H9 (cell line): ENCODE measurements around the gene USP21. TPM values are rescaled to one million over a fixed set of nuclear protein-coding genes. Genes with fewer than 3 reads are reported as not detected.
A peak's percentile ranks its signal among the peaks of the same experiment; 100 is the strongest.

Experiments
- DNase-seq: peaks from one replicate; pipeline ENCODE4 v3.0.0-alpha.2; 2017
- H2AFZ ChIP-seq: one replicate; pipeline ENCODE4 v1.6.1; 2013; ENCODE audit warnings: mild to moderate bottlenecking, low read length, control low read depth, moderate library complexity
- H2AK5ac ChIP-seq: 2 replicates; pipeline ENCODE4 v1.6.1; 2013; ENCODE audit warnings: low read length, control low read depth, mixed read lengths; ENCODE audit not compliant: insufficient read length
- H2BK120ac ChIP-seq: one replicate; pipeline ENCODE4 v1.6.1; 2013; ENCODE audit warnings: low read depth, mild to moderate bottlenecking, low read length, control low read depth, inconsistent platforms; ENCODE audit not compliant: poor library complexity, severe bottlenecking
- H2BK12ac ChIP-seq: 2 replicates; pipeline ENCODE4 v1.6.1; 2013; ENCODE audit warnings: low read length, control low read depth, mixed read lengths, low read depth; ENCODE audit not compliant: insufficient read length
- H2BK15ac ChIP-seq: 2 replicates; pipeline ENCODE4 v1.6.1; 2013; ENCODE audit warnings: low read depth, low read length, control low read depth
- H2BK20ac ChIP-seq: one replicate; pipeline ENCODE4 v1.6.1; 2013; ENCODE audit warnings: low read depth, mild to moderate bottlenecking, low read length, control low read depth, inconsistent platforms; ENCODE audit not compliant: poor library complexity, severe bottlenecking
- H2BK5ac ChIP-seq: 2 replicates; pipeline ENCODE4 v1.6.1; 2013; ENCODE audit warnings: low read length, control low read depth, mixed read lengths; ENCODE audit not compliant: insufficient read length
- H3K14ac ChIP-seq: 2 replicates; pipeline ENCODE4 v1.6.1; 2013; ENCODE audit warnings: low read length, control low read depth; ENCODE audit not compliant: insufficient read depth
- H3K18ac ChIP-seq: 2 replicates; pipeline ENCODE4 v1.6.1; 2013; ENCODE audit warnings: low read depth, mild to moderate bottlenecking, mixed read lengths, low read length, control low read depth; ENCODE audit not compliant: insufficient read length
- H3K23ac ChIP-seq: 2 replicates; pipeline ENCODE4 v1.6.1; 2013; ENCODE audit warnings: low read length, control low read depth, mixed read lengths, low read depth; ENCODE audit not compliant: insufficient read length
- H3K23me2 ChIP-seq: 2 replicates; pipeline ENCODE4 v1.6.1; 2013; ENCODE audit warnings: low read depth, mild to moderate bottlenecking, mixed read lengths, low read length, control low read depth; ENCODE audit not compliant: insufficient read length, poor library complexity, severe bottlenecking
- H3K27ac ChIP-seq: 2 replicates; pipeline ENCODE4 v1.5.1; 2013; ENCODE audit warnings: low read length, control low read depth, mixed read lengths, low read depth; ENCODE audit not compliant: insufficient read length
- H3K27me3 ChIP-seq: 2 replicates; pipeline ENCODE4 v1.6.1; 2013; ENCODE audit warnings: low read length, control low read depth, inconsistent platforms; ENCODE audit not compliant: insufficient read depth
- H3K4ac ChIP-seq: 2 replicates; pipeline ENCODE4 v1.6.1; 2013; ENCODE audit warnings: low read depth, mild to moderate bottlenecking, control low read depth, inconsistent platforms, low read length, moderate library complexity
- H3K4me1 ChIP-seq: 2 replicates; pipeline ENCODE4 v1.6.1; 2013; ENCODE audit warnings: low read length, control low read depth, inconsistent platforms; ENCODE audit not compliant: insufficient read depth
- H3K4me2 ChIP-seq: 2 replicates; pipeline ENCODE4 v1.6.1; 2013; ENCODE audit warnings: low read length, control low read depth, mixed read lengths; ENCODE audit not compliant: insufficient read length, insufficient read depth
- H3K56ac ChIP-seq: 2 replicates; pipeline ENCODE4 v1.6.1; 2013; ENCODE audit warnings: low read depth, mild to moderate bottlenecking, mixed read lengths, low read length, control low read depth; ENCODE audit not compliant: insufficient read length
- H3K79me1 ChIP-seq: 2 replicates; pipeline ENCODE4 v1.6.1; 2013; ENCODE audit warnings: low read depth, mild to moderate bottlenecking, moderate library complexity, low read length, control low read depth, inconsistent platforms; ENCODE audit not compliant: insufficient read depth, poor library complexity, severe bottlenecking
- H3K79me2 ChIP-seq: 2 replicates; pipeline ENCODE4 v1.6.1; 2013; ENCODE audit warnings: low read length, control low read depth, inconsistent platforms; ENCODE audit not compliant: insufficient read depth
- H3K9ac ChIP-seq: 2 replicates; pipeline ENCODE4 v1.6.1; 2013; ENCODE audit warnings: low read length, control low read depth, mixed read lengths; ENCODE audit not compliant: insufficient read length; ENCODE audit errors: extremely low read depth
- H3K9me3 ChIP-seq: one replicate; pipeline ENCODE4 v1.6.1; 2013; ENCODE audit warnings: low read depth, low read length, inconsistent platforms; ENCODE audit not compliant: control insufficient read depth
- H3T11ph ChIP-seq: one replicate; pipeline ENCODE4 v1.6.1; 2013; ENCODE audit warnings: mild to moderate bottlenecking, low read length, control low read depth, inconsistent platforms
- H4K20me1 ChIP-seq: one replicate; pipeline ENCODE4 v1.6.1; 2013; ENCODE audit not compliant: control insufficient read depth, insufficient read length, insufficient read depth
- H4K5ac ChIP-seq: 2 replicates; pipeline ENCODE4 v1.6.1; 2013; ENCODE audit warnings: low read depth, mild to moderate bottlenecking, mixed read lengths, low read length, control low read depth; ENCODE audit not compliant: insufficient read length
- H4K8ac ChIP-seq: replicated peaks from 2 replicates; pipeline ENCODE4 v1.6.1; 2013; ENCODE audit warnings: low read length, control low read depth, mixed read lengths, low read depth; ENCODE audit not compliant: insufficient read length
- H4K91ac ChIP-seq: 2 replicates; pipeline ENCODE4 v1.6.1; 2013; ENCODE audit warnings: low read depth, mild to moderate bottlenecking, moderate library complexity, mixed read lengths, low read length, control low read depth; ENCODE audit not compliant: insufficient read length
- H3K27ac Mint-ChIP-seq, 3 experiments: 2 replicates in 2 of 3; 3 replicates in 1 of 3; pipeline ENCODE4 v1.8.0; 2020 to 2021; ENCODE audit warnings: mixed read lengths in 3 of 3, mild to moderate bottlenecking in 1 of 3, moderate library complexity in 1 of 3
- H3K27me3 Mint-ChIP-seq: 2 replicates; pipeline ENCODE4 v1.8.0; 2021; ENCODE audit warnings: low read depth, mild to moderate bottlenecking, moderate library complexity, mixed read lengths
- H3K36me3 Mint-ChIP-seq, 3 experiments: 2 replicates in 2 of 3; 3 replicates in 1 of 3; pipeline ENCODE4 v1.8.0; 2020 to 2021; ENCODE audit warnings: low read depth in 3 of 3, mixed read lengths in 3 of 3; ENCODE audit not compliant: insufficient read depth in 1 of 3
- H3K4me1 Mint-ChIP-seq, 2 experiments: 2 replicates each; pipeline ENCODE4 v1.8.0; 2020; ENCODE audit warnings: mixed read lengths in 2 of 2
- H3K4me3 Mint-ChIP-seq, 2 experiments: 2 replicates in 1 of 2; 3 replicates in 1 of 2; pipeline ENCODE4 v1.8.0; 2020 to 2021; ENCODE audit warnings: mild to moderate bottlenecking in 2 of 2, mixed read lengths in 2 of 2, moderate library complexity in 1 of 2
- H3K9me3 Mint-ChIP-seq, 2 experiments: 2 replicates in 1 of 2; 3 replicates in 1 of 2; pipeline ENCODE4 v1.8.0; 2020; ENCODE audit warnings: mild to moderate bottlenecking in 2 of 2, mixed read lengths in 2 of 2, moderate library complexity in 1 of 2
- WGBS: extraction: QIAGEN DNeasy Blood & Tissue Kit; methylation state at CpG from one replicate; pipeline ENCODE4 v1.1.7; 2013; ENCODE audit warnings: missing lambda C conversion rate, low lambda C conversion rate, mixed read lengths; ENCODE audit not compliant: insufficient read length; ENCODE audit errors: extremely low coverage; 5-methylcytosine and 5-hydroxymethylcytosine counted together
- total RNA-seq: library from RNA; stranded (reverse); gene quantifications from 2 replicates; pipeline ENCODE4 v1.2.1, GENCODE V29; 2021
- TF ChIP-seq, protein P1 (sequence below): fragments of 200-600 bp; sonication (generic); conservative IDR thresholded peaks from 3 replicates; pipeline ENCODE4 v1.8.0; 2021; ENCODE audit warnings: antibody characterized with exemption, mild to moderate bottlenecking

Gene USP21
- total RNA-seq, 1 experiment from 2014 or later: 17.9 TPM

DNA sequence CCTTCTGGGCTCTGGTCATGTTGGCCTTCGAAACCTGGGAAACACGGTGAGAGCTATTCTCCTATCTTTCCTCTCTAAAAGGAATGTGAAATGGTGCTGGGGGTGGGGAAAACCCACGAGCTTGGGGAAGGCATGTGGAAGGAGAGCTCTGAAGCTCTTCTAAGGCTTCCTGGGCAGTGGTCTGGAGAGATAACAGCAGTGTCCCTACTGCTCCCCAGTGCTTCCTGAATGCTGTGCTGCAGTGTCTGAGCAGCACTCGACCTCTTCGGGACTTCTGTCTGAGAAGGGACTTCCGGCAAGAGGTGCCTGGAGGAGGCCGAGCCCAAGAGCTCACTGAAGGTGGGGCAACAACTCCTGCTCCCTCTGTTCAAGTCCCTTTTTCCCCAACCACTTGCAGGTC is 2.8 kb downstream of the USP21 start:
- H2AFZ ChIP-seq: no peak overlapping the region
- H3K18ac ChIP-seq: no peak overlapping the region
- TF ChIP-seq, protein P1, sequence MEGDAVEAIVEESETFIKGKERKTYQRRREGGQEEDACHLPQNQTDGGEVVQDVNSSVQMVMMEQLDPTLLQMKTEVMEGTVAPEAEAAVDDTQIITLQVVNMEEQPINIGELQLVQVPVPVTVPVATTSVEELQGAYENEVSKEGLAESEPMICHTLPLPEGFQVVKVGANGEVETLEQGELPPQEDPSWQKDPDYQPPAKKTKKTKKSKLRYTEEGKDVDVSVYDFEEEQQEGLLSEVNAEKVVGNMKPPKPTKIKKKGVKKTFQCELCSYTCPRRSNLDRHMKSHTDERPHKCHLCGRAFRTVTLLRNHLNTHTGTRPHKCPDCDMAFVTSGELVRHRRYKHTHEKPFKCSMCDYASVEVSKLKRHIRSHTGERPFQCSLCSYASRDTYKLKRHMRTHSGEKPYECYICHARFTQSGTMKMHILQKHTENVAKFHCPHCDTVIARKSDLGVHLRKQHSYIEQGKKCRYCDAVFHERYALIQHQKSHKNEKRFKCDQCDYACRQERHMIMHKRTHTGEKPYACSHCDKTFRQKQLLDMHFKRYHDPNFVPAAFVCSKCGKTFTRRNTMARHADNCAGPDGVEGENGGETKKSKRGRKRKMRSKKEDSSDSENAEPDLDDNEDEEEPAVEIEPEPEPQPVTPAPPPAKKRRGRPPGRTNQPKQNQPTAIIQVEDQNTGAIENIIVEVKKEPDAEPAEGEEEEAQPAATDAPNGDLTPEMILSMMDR: no peak
- H3K4me2 ChIP-seq: no peak overlapping the region
- H3K56ac ChIP-seq: no peak overlapping the region
- H2BK120ac ChIP-seq: no peak overlapping the region
- no peak for DNase-seq
- no peaks in the 10 kb centered on the region for H3K27me3 ChIP-seq
- H4K91ac ChIP-seq: no peak overlapping the region
- H3T11ph ChIP-seq: no peak overlapping the region
- H3K23me2 ChIP-seq: peaks cover 14% of the 10 kb centered on the region
- no peak overlapping the region for H2BK20ac ChIP-seq
- no peak overlapping the region for H3K27ac ChIP-seq
- no peak overlapping the region for H2AK5ac ChIP-seq
- H2BK12ac ChIP-seq: no peak overlapping the region
- Mint-ChIP-seq H3K9me3 (no peaks in the 10 kb centered on the region), H3K4me1 (peaks cover 29 to 30% of the 10 kb centered on the region in 2 experiments), H3K27ac (no peak overlapping the region), H3K36me3 (peaks cover 27 to 64% (median 53%) of the 10 kb centered on the region in 3 experiments), H3K4me3 (0 out of 5 replicates have a peak overlapping the region, but pooled peaks of 1 of the 2 experiments have one; percentile 49), H3K27me3 (no peaks in the 10 kb centered on the region; the same call in 1 of the 2 replicates)
- H4K8ac ChIP-seq: no peak overlapping the region
- H4K20me1 ChIP-seq: no peaks in the 10 kb centered on the region
- H4K5ac ChIP-seq: no peak overlapping the region
- H3K14ac ChIP-seq: no peak overlapping the region
- no peak overlapping the region for H3K23ac ChIP-seq
- WGBS: no CpG with 5 or more reads among the region's 7 CpGs
- no peaks in the 10 kb centered on the region for H3K9me3 ChIP-seq
- H3K4me1 ChIP-seq: no peaks in the 10 kb centered on the region
- no peak overlapping the region for H2BK5ac ChIP-seq
- H3K79me1 ChIP-seq: no peaks in the 10 kb centered on the region
- H3K9ac ChIP-seq: no peak overlapping the region
- H3K4ac ChIP-seq: no peak overlapping the region
- H3K79me2 ChIP-seq: no peaks in the 10 kb centered on the region
- H2BK15ac ChIP-seq: no peak overlapping the region
